ENCODE results near the gene BIRC6. TPM values are rescaled to one million over a fixed set of nuclear protein-coding genes. Genes with fewer than 3 reads are reported as not detected.

The BIRC6 gene
- total RNA-seq, 1 donor from 2014 or later: 114 TPM

Other genes starting within 250 kb of the BIRC6 start
- gene SLC30A6, start 191.2 kb upstream of the BIRC6 start, total RNA-seq: 26.3 and 27.0 TPM in 2 replicates
- not detected in 2 replicates for gene NLRC4, start 92.1 kb upstream of the BIRC6 start, total RNA-seq
- 31.9 and 33.1 TPM in 2 replicates for gene YIPF4, start 79.1 kb upstream of the BIRC6 start, total RNA-seq